ENCODE measurements around the gene CNBD2. TPM values are rescaled to one million over a fixed set of nuclear protein-coding genes. Genes with fewer than 3 reads are reported as not detected.
"Not testable (repeated sequence)": the region's sequence is repeated elsewhere in the genome, so short reads cannot be mapped to it uniquely, and the experiment has no call there.

CNBD2 gene
- total RNA-seq, 4 donors from 2014 or later = 4.3 to 17.9 (median 8.6) TPM

- TF ChIP-seq, protein P1, sequence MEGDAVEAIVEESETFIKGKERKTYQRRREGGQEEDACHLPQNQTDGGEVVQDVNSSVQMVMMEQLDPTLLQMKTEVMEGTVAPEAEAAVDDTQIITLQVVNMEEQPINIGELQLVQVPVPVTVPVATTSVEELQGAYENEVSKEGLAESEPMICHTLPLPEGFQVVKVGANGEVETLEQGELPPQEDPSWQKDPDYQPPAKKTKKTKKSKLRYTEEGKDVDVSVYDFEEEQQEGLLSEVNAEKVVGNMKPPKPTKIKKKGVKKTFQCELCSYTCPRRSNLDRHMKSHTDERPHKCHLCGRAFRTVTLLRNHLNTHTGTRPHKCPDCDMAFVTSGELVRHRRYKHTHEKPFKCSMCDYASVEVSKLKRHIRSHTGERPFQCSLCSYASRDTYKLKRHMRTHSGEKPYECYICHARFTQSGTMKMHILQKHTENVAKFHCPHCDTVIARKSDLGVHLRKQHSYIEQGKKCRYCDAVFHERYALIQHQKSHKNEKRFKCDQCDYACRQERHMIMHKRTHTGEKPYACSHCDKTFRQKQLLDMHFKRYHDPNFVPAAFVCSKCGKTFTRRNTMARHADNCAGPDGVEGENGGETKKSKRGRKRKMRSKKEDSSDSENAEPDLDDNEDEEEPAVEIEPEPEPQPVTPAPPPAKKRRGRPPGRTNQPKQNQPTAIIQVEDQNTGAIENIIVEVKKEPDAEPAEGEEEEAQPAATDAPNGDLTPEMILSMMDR (IDR thresholded peaks at IDR 0.05) = no peak
- TF ChIP-seq POLR2A (IDR thresholded peaks at IDR 0.05) = no peak
- H3K27ac ChIP-seq = no peak overlapping the region
- peaks cover 0 to 13% (median 0%) of the 10 kb centered on the region in 4 donors for H3K4me1 ChIP-seq
- no peak overlapping the region for H3K4me3 ChIP-seq
- H3K36me3 ChIP-seq = no peaks in the 10 kb centered on the region
- no peaks in the 10 kb centered on the region for H3K27me3 ChIP-seq
- DNase-seq = no peak
- H3K9me3 ChIP-seq = no peaks in the 10 kb centered on the region
Measured at GRCh38 chr20:36015806-36016403, 47.5 kb downstream of the CNBD2 start.

GRCh38 chr20:36017048-36017951 is 48.9 kb downstream of the CNBD2 start:
- DNase-seq = no peak
- TF ChIP-seq POLR2A (IDR thresholded peaks at IDR 0.05) = no peak
- TF ChIP-seq, protein P1 (IDR thresholded peaks at IDR 0.05) = no peak
- Histone ChIP-seq H3K9me3 (no peaks in the 10 kb centered on the region), H3K4me1 (peaks cover 0 to 13% (median 0%) of the 10 kb centered on the region in 4 donors), H3K27me3 (no peaks in the 10 kb centered on the region), H3K4me3 (no peak overlapping the region), H3K36me3 (no peaks in the 10 kb centered on the region), H3K27ac (no peak overlapping the region)

DNA sequence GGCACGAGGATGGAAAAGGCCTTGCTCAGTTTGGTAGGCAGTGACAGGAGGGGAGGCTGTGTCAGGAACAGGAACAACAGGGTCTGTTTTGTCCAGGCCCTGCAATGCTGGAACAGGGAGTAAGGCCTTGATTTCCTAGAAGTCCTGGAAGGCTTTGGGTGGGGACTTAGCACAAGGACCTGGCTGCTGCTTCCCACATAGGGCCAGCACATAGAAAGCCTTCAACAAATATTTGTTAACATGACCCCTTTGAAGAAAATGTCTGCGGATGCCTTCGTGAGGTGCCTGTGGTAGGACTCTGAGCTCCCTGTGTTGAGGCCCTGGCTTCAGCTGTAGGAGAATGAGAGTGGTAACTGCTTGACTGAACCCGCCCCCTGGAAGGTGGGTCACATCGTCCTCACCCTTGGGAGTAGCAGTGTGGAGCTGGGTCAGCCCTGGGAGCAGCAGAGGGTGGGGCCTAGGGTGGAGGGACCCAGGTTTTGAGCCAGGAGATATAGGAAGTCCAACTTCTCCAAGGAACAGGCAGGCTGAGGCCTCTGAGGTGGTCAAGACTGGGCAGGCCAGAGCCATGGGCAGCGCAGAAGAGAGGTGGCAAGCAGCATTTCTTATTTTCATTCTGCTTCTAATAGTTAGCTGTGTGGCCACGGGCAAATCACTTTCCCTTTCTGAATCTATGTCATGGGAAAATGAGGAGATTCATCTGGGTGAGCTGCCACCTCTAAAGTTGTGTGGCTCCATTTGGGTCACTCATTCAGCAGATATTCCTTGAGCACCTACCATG is 50.0 kb downstream of the CNBD2 start:
- no peak for TF ChIP-seq POLR2A (IDR thresholded peaks at IDR 0.05)
- TF ChIP-seq, protein P1 (IDR thresholded peaks at IDR 0.05) = no peak
- no peak overlapping the region for H3K27ac ChIP-seq

DNA sequence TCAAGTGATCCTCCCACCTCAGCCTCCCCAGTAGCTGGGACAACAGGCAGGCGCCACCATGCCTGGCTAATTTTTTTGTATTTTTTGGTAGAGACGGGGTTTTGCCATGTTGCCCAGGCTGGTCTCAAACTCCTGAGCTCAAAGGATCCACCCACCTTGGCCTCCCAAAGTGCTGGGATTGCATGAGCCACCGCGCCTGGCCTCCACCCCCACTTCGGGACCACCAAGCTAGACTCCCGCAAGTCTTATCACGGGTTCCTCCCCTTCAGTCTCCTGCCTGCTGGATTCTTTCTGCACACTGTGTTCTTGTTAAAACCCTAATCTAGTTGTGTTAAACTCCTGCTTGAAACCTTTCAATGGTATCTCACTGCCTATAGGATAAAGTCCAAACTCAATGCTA is 57.7 kb downstream of the CNBD2 start:
- DNase-seq, H3K4me1 ChIP-seq, H3K36me3 ChIP-seq, H3K27me3 ChIP-seq, H3K4me3 ChIP-seq, H3K27ac ChIP-seq, H3K9me3 ChIP-seq: not testable (repeated sequence)

More for the DNA sequence above, 50.0 kb downstream of the CNBD2 start:
- Histone ChIP-seq H3K27me3 (no peaks in the 10 kb centered on the region), H3K4me3 (no peak overlapping the region), H3K4me1 (peaks cover 0 to 13% (median 0%) of the 10 kb centered on the region in 4 donors), H3K36me3 (no peaks in the 10 kb centered on the region), H3K9me3 (no peaks in the 10 kb centered on the region)
- no peak for DNase-seq

DNA sequence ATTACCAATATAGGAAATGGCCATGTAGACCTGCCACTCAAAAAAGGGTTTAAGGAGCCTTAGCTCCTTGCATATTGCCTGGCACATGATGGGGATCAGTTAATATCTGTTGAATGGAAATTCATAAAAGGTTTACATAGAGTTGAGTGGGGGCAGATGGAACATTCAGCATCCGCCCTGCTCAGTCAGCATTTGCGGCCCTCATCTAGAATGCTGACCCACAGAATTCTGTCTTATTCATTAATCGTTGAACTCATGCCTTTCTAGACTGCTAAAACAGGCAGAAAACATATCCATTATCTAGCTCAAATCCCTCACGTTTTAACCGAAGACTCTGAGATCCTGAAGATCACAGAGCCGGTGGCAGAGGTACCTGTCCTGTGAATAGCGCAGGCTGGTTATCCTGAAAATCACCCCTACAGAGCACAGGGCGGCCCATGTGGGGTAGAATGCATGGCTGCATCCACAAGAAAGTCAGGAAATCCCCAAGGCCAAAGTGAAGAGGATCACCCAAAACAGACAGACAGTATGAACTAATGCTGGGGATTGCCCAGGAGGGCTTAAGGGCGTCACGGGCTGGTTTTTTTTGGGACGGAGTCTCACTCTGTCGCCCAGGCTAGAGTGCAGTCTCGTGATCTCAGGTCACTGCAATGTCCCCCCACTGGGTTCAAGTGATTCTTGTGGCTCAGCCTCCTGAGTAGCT is 59.9 kb downstream of the CNBD2 start:
- no peak overlapping the region for H3K27ac ChIP-seq
- no peak for DNase-seq

More for the DNA sequence above, 59.9 kb downstream of the CNBD2 start:
- TF ChIP-seq POLR2A (IDR thresholded peaks at IDR 0.05) = no peak
- TF ChIP-seq, protein P1 (IDR thresholded peaks at IDR 0.05) = no peak
- Histone ChIP-seq H3K27me3 (no peaks in the 10 kb centered on the region), H3K9me3 (no peaks in the 10 kb centered on the region), H3K36me3 (no peaks in the 10 kb centered on the region), H3K4me1 (no peaks in the 10 kb centered on the region), H3K4me3 (no peak overlapping the region)
